Chondrocyte (in vitro differentiated cells): ENCODE measurements around the gene FBXL7. TPM values are rescaled to one million over a fixed set of nuclear protein-coding genes. Genes with fewer than 3 reads are reported as not detected.

ENCODE experiments used
- DNase-seq: peaks from one replicate; pipeline ENCODE4 v3.0.0; 2021; ENCODE audit warnings: mixed read lengths, low spot score
- H3K27ac Mint-ChIP-seq: one replicate; pipeline ENCODE4 v1.8.0; 2021; ENCODE audit warnings: mild to moderate bottlenecking, moderate library complexity, mixed read lengths; ENCODE audit not compliant: unreplicated experiment
- H3K27me3 Mint-ChIP-seq: 2 replicates; pipeline ENCODE4 v1.8.0; 2021; ENCODE audit warnings: low read depth, mixed read lengths
- H3K36me3 Mint-ChIP-seq: 2 replicates; pipeline ENCODE4 v1.8.0; 2021; ENCODE audit warnings: low read depth, mixed read lengths
- H3K4me1 Mint-ChIP-seq: 2 replicates; pipeline ENCODE4 v1.8.0; 2021; ENCODE audit warnings: low read depth, mild to moderate bottlenecking, mixed read lengths
- H3K4me3 Mint-ChIP-seq: one replicate; pipeline ENCODE4 v1.8.0; 2021; ENCODE audit warnings: mild to moderate bottlenecking, moderate library complexity, mixed read lengths; ENCODE audit not compliant: unreplicated experiment
- H3K9me3 Mint-ChIP-seq: 2 replicates; pipeline ENCODE4 v1.8.0; 2021; ENCODE audit warnings: low read depth, mixed read lengths
- CTCF ChIP-seq: fragments of 200-600 bp; sonication (generic); IDR thresholded peaks from 2 replicates; pipeline ENCODE4 v1.5.0; 2021; ENCODE audit warnings: antibody characterized with exemption, mild to moderate bottlenecking, moderate library complexity
- total RNA-seq: library from RNA; stranded (reverse); gene quantifications from 3 replicates; pipeline ENCODE4 v1.2.1, GENCODE V29; 2021

Gene FBXL7
- total RNA-seq, 1 donor from 2014 or later: 32.6 TPM

- peaks cover 12% of the 10 kb centered on the region for H3K4me1 Mint-ChIP-seq
- H3K36me3 Mint-ChIP-seq: peaks cover 2% of the 10 kb centered on the region
- no peak overlapping the region for H3K27ac Mint-ChIP-seq
- H3K27me3 Mint-ChIP-seq: no peaks in the 10 kb centered on the region
- H3K4me3 Mint-ChIP-seq: no peak overlapping the region
- H3K9me3 Mint-ChIP-seq: no peaks in the 10 kb centered on the region
- no peak for TF ChIP-seq CTCF
- no peak for DNase-seq
These were observed 387.1 kb downstream of the FBXL7 start for GRCh38 chr5:15887093-15887492.

- TF ChIP-seq CTCF: no peak
- Mint-ChIP-seq H3K36me3 (peaks cover 2% of the 10 kb centered on the region), H3K9me3 (no peaks in the 10 kb centered on the region), H3K4me1 (peaks cover 12% of the 10 kb centered on the region), H3K27me3 (no peaks in the 10 kb centered on the region), H3K27ac (no peak overlapping the region), H3K4me3 (no peak overlapping the region)
- no peak for DNase-seq
These were observed 389.0 kb downstream of the FBXL7 start for GRCh38 chr5:15889001-15889400.

GRCh38 chr5:15893866-15894265, 393.9 kb downstream of the FBXL7 start:
- no peaks in the 10 kb centered on the region for H3K36me3 Mint-ChIP-seq
- H3K4me3 Mint-ChIP-seq: no peak overlapping the region
- H3K4me1 Mint-ChIP-seq: peaks cover 3% of the 10 kb centered on the region
- H3K27ac Mint-ChIP-seq: no peak overlapping the region
- no peak for DNase-seq
- no peaks in the 10 kb centered on the region for H3K27me3 Mint-ChIP-seq
- no peak for TF ChIP-seq CTCF
- no peaks in the 10 kb centered on the region for H3K9me3 Mint-ChIP-seq

- no peak for TF ChIP-seq CTCF
- DNase-seq: no peak
These were observed 397.7 kb downstream of the FBXL7 start for GRCh38 chr5:15897656-15898055.

GRCh38 chr5:15898641-15899040, 398.7 kb downstream of the FBXL7 start:
- H3K27ac Mint-ChIP-seq: no peak overlapping the region
- no peaks in the 10 kb centered on the region for H3K9me3 Mint-ChIP-seq
- H3K4me1 Mint-ChIP-seq: no peaks in the 10 kb centered on the region
- TF ChIP-seq CTCF: no peak
- H3K4me3 Mint-ChIP-seq: no peak overlapping the region
- DNase-seq: no peak
- no peaks in the 10 kb centered on the region for H3K36me3 Mint-ChIP-seq
- H3K27me3 Mint-ChIP-seq: no peaks in the 10 kb centered on the region

More at GRCh38 chr5:15897656-15898055, 397.7 kb downstream of the FBXL7 start:
- H3K9me3 Mint-ChIP-seq: no peaks in the 10 kb centered on the region
- no peak overlapping the region for H3K27ac Mint-ChIP-seq
- H3K27me3 Mint-ChIP-seq: no peaks in the 10 kb centered on the region
- H3K4me1 Mint-ChIP-seq: no peaks in the 10 kb centered on the region
- H3K36me3 Mint-ChIP-seq: no peaks in the 10 kb centered on the region
- H3K4me3 Mint-ChIP-seq: no peak overlapping the region
